Right cardiac atrium (tissue), 5 donors: ENCODE data around the gene PPP1R3D. TPM values are rescaled to one million over a fixed set of nuclear protein-coding genes. Genes with fewer than 3 reads are reported as not detected.

Source experiments
- ATAC-seq, 2 donors: fragments of 200-7000 bp; cut with Tn5 transposase; one replicate each; pipeline versions ENCODE4 v1.8.0 to v1.9.1; 2020; ENCODE audit warnings: moderate library complexity in 2 of 2, mild to moderate bottlenecking in 1 of 2
- DNase-seq, 3 donors: peaks; one replicate each; pipeline ENCODE4 v3.0.0-alpha.2; 2020
- H3K27ac ChIP-seq: one replicate; pipeline ENCODE4 v1.5.1; 2013; ENCODE audit warnings: mild to moderate bottlenecking, low read length, control low read depth, moderate library complexity
- H3K27me3 ChIP-seq: one replicate; pipeline ENCODE4 v1.6.1; 2013; ENCODE audit not compliant: control insufficient read depth, insufficient read depth
- H3K4me1 ChIP-seq: one replicate; pipeline ENCODE4 v1.6.1; 2013; ENCODE audit warnings: low read length; ENCODE audit not compliant: control insufficient read depth, insufficient read depth
- H3K4me3 ChIP-seq: one replicate; pipeline ENCODE4 v1.5.1; 2013; ENCODE audit warnings: low read length, control low read depth
- H3K9me3 ChIP-seq: one replicate; pipeline ENCODE4 v1.6.1; 2013; ENCODE audit warnings: low read length; ENCODE audit not compliant: control insufficient read depth
- WGBS: extraction: QIAGEN DNeasy Blood & Tissue Kit; methylation state at CpG from one replicate; pipeline ENCODE4 v1.1.7; 2013; 5-methylcytosine and 5-hydroxymethylcytosine counted together
- intact Hi-C, 4 donors: fragments of 100-400 bp; cut with DNase I; formaldehyde crosslinking; loops; one replicate each; pipeline versions ENCODE4 v1.11.0 to v1.14.0; 2022 to 2023
- polyA plus RNA-seq: library from polyadenylated mRNA; stranded (reverse); fragments of 200-250 nt; gene quantifications from one replicate; pipeline ENCODE4 v1.2.3, GENCODE V29; 2013
- total RNA-seq, 4 donors: library from RNA; stranded (reverse); fragmentation: NEBNext Ultra II Directional; extraction: Animal tissue kit (Norgen Biotek cat#: 25700); gene quantifications; one replicate each; pipeline ENCODE4 v1.2.1, GENCODE V29; 2021
- donor health status: healthy with polysubstance abuse.
- donor health status: DM: no; HTN: yes; CAD: no.
- donor health status: DM: no; HTN: no; CAD: no.
- donor health status: DM: no; HTN: yes; CAD: no; lungs with severe emphysema.
- donor health status: DM: yes; HTN: yes; CAD: no.

Gene PPP1R3D
- total and polyA plus RNA-seq, 5 donors = 4.9 to 12.2 (median 8.7) TPM

DNA sequence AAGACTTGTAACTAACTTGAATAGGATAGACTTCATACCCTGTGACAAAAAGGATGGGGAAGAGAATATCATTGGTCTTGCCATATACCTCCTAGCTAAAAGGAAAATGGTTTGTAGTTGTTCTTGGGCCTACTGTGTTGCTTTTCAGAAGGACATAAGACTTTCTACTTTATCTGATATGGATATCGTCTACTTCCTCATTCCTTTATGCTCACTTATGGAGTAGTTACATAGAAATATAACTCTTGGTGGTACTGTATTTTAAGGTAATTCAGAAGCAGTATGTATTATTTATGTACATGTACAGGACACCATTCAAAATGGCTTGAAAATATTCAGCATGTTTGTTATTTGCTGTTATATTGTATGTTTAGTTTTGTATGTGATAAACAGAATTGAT is 8.1 kb upstream of the PPP1R3D start:
- intact Hi-C loops = no loop called here
- no peaks in the 10 kb centered on the region for H3K9me3 ChIP-seq
- ATAC-seq (no peak), DNase-seq (no peak)
- no peaks in the 10 kb centered on the region for H3K27me3 ChIP-seq
- no peak overlapping the region for H3K4me3 ChIP-seq
- WGBS = 46% methylated on average over 1 of the region's 1 CpG
- H3K4me1 ChIP-seq = no peaks in the 10 kb centered on the region
- no peak overlapping the region for H3K27ac ChIP-seq

DNA sequence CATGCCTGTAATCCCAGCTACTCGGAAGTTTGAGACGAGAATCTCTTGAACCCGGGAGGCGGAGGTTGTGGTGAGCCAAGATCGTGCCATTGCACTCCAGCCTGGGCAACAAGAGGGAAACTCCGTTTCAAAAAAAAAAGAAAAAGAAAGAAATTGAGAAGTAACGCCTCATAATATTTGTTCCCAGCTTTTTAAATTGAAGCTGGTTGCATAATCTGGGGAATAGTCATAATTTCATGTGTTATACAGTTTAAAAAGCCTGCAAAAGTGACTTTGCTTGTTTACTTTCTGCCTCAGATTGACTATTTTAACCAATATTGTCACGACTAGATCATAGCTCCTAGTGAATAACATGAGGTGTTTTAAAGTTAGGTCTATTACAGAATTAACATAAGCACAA is 7.3 kb upstream of the PPP1R3D start:
- intact Hi-C loops = no loop called here
- 86% methylated on average over 8 of the region's 8 CpGs for WGBS
- Histone ChIP-seq H3K4me1 (no peaks in the 10 kb centered on the region), H3K27ac (no peak overlapping the region), H3K4me3 (no peak overlapping the region), H3K27me3 (no peaks in the 10 kb centered on the region), H3K9me3 (no peaks in the 10 kb centered on the region)
- DNase-seq (no peak), ATAC-seq (no peak)

DNA sequence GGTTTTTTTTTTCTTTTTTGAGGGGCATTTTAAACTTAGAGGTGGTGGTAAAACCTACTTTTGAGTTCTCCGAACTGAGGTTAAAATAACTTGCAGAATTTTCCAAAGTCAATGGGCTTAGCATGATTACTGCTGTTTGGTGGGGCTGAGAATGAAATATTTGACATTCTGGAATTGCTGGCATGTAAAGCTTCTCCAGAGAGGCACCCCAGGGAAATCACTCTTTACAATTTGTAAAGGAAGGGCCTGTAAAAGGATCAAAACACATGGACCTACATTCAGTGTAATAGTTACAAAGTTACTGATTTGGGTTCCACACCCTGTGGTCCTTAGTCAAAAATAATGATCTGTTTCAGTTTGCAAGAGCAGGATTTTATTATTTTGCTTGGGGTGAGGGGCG is 5.6 kb upstream of the PPP1R3D start:
- Histone ChIP-seq H3K9me3 (no peaks in the 10 kb centered on the region), H3K4me3 (no peak overlapping the region), H3K27ac (no peak overlapping the region), H3K4me1 (no peaks in the 10 kb centered on the region), H3K27me3 (no peaks in the 10 kb centered on the region)
- no peak for ATAC-seq
- no peak for DNase-seq
- intact Hi-C loops = no loop called here
- 74% methylated on average over 2 of the region's 2 CpGs for WGBS

DNA sequence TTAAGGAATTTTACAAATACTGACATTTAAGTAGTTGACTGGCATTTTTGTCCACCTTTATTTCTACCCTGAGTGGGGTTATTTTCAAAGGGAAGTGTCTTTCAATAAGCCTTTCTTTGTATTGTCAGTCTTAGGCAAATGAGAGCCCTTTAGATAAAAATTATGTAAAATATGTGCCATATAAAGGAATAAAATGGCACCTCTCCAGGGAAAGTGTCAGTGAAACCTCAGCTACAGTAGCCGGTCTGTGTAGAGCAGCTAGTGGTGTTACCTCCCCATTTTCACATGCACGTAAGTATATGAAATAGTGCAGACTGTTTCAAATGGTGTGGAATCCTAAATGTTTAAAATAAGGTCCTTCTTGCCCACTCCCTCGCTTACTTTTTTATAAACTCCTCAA is 5.1 kb upstream of the PPP1R3D start:
- Histone ChIP-seq H3K9me3 (no peaks in the 10 kb centered on the region), H3K4me1 (no peaks in the 10 kb centered on the region), H3K27ac (no peak overlapping the region), H3K4me3 (no peak overlapping the region), H3K27me3 (no peaks in the 10 kb centered on the region)
- intact Hi-C loops = no loop called here
- no peak for DNase-seq
- ATAC-seq = no peak
- WGBS = 50% methylated on average over 3 of the region's 3 CpGs

DNA sequence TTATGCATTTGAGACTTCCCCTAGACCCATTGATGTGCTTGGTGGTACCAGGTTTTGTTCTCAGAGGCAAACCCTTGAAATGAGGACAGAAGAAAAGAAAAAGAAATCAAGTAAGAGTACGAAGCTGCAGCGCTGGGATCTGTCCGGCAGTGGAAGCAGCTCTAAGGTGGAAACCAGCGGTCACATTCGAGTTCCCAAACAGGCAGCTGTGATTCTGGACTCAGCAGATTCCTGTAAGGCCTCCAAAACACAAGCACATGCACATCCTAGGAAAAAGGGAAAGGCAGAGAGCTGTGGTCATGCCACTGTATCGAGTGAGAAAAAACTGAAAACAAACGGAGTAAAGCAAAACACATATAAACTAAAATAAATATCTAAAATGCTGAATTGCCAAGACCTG is 4.6 kb upstream of the PPP1R3D start:
- WGBS = 82% methylated on average over 7 of the region's 7 CpGs
- H3K4me1 ChIP-seq = no peaks in the 10 kb centered on the region
- intact Hi-C loops = no loop called here
- DNase-seq (no peak), ATAC-seq (no peak)
- H3K4me3 ChIP-seq = no peak overlapping the region
- no peak overlapping the region for H3K27ac ChIP-seq
- no peaks in the 10 kb centered on the region for H3K9me3 ChIP-seq
- H3K27me3 ChIP-seq = no peaks in the 10 kb centered on the region

DNA sequence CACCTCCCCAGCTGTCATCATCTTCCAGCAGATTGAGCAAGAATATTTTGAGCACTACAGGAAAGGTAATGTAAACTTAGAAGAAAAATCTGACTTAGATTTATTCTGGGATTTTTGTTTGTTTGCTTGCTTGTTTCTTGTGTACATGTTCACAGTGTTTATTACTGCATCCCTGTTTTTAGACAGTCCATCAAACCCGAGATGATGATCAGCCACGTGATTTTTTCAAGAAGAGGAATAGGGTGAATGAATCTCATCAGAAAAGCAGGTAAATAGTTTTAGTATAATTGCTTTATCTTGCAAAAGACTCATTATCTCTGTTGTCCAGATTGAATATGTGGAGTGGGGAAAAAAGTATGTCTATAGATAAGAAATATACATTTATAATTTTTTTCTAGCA is 2.1 kb upstream of the PPP1R3D start:
- intact Hi-C loops = no loop called here
- Histone ChIP-seq H3K4me3 (no peak overlapping the region), H3K27ac (no peak overlapping the region), H3K27me3 (no peaks in the 10 kb centered on the region), H3K4me1 (peaks cover 5% of the 10 kb centered on the region), H3K9me3 (no peaks in the 10 kb centered on the region)
- no peak for ATAC-seq
- 78% methylated on average over 2 of the region's 2 CpGs for WGBS
- DNase-seq = no peak

DNA sequence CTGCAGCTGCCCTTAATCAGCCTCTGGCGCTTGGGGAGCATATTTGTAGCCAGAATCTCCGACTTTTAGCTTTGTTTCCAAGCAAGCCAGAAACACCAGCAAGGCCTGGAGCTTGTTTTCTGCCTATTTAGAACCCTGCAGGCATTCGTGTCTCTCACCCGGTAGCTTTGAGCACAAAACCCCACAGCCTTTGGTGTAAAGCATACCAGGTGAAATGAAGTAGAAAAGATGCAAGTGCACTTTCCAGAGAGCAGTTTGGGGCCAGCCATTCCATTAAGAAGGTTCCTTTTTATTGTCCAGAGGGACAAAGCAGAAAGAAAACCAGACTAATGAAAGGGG is 820 bp upstream of the PPP1R3D start:
- Histone ChIP-seq H3K27me3 (no peaks in the 10 kb centered on the region), H3K4me3 (peak overlapping the region; percentile 67), H3K27ac (peak overlapping the region; percentile 95), H3K4me1 (peaks cover 5% of the 10 kb centered on the region), H3K9me3 (no peaks in the 10 kb centered on the region)
- no peak for ATAC-seq
- DNase-seq = no peak
- 2% methylated on average over 4 of the region's 4 CpGs for WGBS
- intact Hi-C loops = no loop called here

DNA sequence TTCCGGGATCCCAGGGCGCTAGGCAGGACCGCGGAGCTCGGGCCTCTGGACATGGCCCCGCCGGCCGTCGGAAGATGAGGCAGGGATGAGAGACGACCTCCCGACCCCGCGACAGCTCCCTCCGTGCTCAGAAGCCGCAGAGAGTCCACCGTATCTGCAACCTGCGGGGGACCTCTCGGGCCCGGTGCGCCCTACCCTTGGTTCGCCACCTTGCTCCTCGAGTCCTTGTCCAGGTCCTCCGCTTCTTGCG is 301 bp downstream of the PPP1R3D start:
- DNase-seq (peak; percentile 38 to 84 (median 83)), ATAC-seq (peak in 1 of 2 donors; percentile 3)
- Histone ChIP-seq H3K27ac (peak overlapping the region; percentile 84), H3K9me3 (no peaks in the 10 kb centered on the region), H3K27me3 (no peaks in the 10 kb centered on the region), H3K4me3 (peak overlapping the region; percentile 67), H3K4me1 (peaks cover 5% of the 10 kb centered on the region)
- intact Hi-C loops = no loop called here
- under 1% methylated on average over 24 of the region's 24 CpGs for WGBS

DNA sequence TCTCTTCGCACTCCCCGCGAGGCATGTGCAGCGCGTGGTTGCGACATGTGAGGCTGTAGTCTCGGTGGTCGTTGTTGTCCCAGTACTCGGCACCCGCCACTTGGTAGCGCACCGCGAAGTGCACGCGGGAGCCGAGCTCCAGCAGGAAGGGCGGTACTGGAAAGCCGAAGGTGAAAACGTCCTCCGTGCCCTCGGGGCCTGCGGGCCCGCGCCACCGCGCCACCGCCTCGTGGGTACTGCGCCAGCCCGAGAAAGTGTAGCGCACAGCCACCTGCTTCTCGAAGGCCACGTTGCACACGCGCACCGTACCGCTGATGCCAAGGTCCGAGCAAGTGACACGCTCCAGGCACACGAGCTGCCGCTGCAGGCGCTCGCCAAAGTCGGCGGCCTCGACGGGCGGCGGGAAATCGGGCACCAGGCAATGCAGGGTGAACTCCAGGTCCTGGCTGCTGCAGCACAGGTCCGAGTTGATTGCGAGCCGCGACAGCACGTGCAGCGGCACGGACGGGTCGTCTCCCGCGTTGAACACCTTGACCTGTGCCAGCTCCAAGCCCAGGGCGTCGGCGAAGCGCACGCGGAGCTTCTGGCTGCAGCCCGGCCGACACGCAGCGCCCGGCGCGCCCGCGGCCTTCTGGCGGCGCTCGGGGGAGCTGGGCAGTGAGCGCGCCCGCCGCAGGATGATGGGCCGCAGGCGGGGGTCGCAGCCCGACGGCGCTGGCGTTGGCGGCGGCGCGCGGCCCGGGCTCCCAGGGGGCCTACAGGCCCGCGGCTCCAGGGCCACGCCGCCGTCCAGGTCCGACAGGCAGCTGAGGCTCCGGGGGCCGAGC is 840 bp downstream of the PPP1R3D start:
- WGBS = 43% methylated on average over 104 of the region's 104 CpGs
- peak; percentile 8 to 46 for ATAC-seq
- Histone ChIP-seq H3K9me3 (no peaks in the 10 kb centered on the region), H3K4me1 (peaks cover 5% of the 10 kb centered on the region), H3K27me3 (no peaks in the 10 kb centered on the region), H3K27ac (peak overlapping the region; percentile 84), H3K4me3 (peak overlapping the region; percentile 67)
- intact Hi-C loops = no loop called here
- peak; percentile 29 to 72 (median 72) for DNase-seq

DNA sequence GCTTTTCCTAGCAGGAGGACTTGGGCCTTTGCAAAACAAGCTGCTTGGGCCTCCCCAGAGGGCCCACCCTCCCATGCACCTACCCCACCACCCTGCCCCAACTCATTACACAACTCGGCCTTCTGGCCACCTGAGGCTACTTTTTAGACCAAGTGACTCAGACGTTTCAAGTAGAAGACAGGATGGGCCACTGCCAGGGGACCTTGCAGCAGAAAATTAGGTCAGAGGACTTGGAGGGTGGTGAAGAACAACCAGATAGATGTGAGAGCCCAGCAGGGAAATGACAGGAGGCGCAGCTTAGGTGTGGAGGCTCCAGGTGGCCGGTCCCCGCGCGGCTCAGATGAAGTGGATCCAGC is 1.4 kb downstream of the PPP1R3D start:
- H3K27me3 ChIP-seq = no peaks in the 10 kb centered on the region
- ATAC-seq = no peak
- H3K9me3 ChIP-seq = no peaks in the 10 kb centered on the region
- no peak overlapping the region for H3K4me3 ChIP-seq
- peaks cover 5% of the 10 kb centered on the region for H3K4me1 ChIP-seq
- peak in 2 of 3 donors; percentile 28 to 63 for DNase-seq
- intact Hi-C loops = no loop called here
- 73% methylated on average over 7 of the region's 7 CpGs for WGBS
- H3K27ac ChIP-seq = peak overlapping the region; percentile 17

DNA sequence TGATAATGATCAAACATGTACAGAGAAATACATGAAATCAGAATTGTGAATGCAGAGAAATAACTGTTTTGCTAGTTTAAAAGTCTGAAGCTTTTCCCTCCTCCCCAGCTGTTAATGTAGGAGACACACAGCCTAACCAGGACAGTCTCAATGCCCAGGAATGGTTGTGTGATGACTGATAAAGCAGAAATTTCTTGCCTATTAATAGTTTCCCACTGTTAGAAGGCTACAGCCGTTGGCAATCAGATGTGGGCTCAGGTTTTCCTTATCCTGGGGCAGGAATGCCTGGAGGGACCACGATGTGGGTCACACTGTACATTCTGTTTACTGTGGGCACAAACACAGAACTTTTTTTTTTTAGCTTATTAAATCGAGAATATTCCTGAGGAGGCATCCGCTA is 1.9 kb downstream of the PPP1R3D start:
- Histone ChIP-seq H3K9me3 (no peaks in the 10 kb centered on the region), H3K4me1 (peaks cover 5% of the 10 kb centered on the region), H3K4me3 (no peak overlapping the region), H3K27ac (peak overlapping the region; percentile 17), H3K27me3 (no peaks in the 10 kb centered on the region)
- ATAC-seq (no peak), DNase-seq (no peak)
- intact Hi-C loops = no loop called here
- 46% methylated on average over 4 of the region's 4 CpGs for WGBS

DNA sequence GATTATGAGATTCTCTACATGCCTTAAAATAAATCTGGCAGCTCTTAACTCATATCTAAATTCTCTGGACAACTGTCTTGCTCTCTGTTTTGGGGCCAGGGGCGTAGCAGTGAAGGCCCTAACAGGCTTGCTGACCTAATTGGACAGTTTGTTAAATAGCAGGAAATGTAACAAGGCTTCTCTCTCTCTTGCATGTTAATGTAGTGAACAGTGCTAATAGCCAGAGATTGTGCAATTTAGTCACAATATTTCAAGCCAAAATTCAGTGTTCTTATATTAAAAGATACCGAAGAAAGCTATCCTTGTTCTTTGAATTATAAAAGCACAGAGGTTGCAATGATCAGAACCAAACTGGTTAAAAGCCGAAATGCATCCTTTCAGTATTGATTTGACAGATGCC is 3.0 kb downstream of the PPP1R3D start:
- H3K4me3 ChIP-seq = no peak overlapping the region
- peak overlapping the region; percentile 33 for H3K27ac ChIP-seq
- no peaks in the 10 kb centered on the region for H3K27me3 ChIP-seq
- DNase-seq (no peak), ATAC-seq (no peak)
- intact Hi-C loops = no loop called here
- peaks cover 5% of the 10 kb centered on the region for H3K4me1 ChIP-seq
- no peaks in the 10 kb centered on the region for H3K9me3 ChIP-seq
- WGBS = 37% methylated on average over 3 of the region's 3 CpGs
